Pericardium fibroblast (primary cell): ENCODE data around the gene ATXN2L. TPM values are rescaled to one million over a fixed set of nuclear protein-coding genes. Genes with fewer than 3 reads are reported as not detected.

Experiments
- total RNA-seq: library from RNA; depleted of rRNA; stranded (reverse); fragments of >200 nt; gene quantifications from 2 replicates; pipeline ENCODE4 v1.2.3, GENCODE V29; 2015

The ATXN2L gene
- 48.3 and 79.2 TPM in 2 replicates for total RNA-seq

GRCh38 chr16:28822520-28823290 lies at the start of gene ATXN2L:
TSS of gene ATXN2L (plus strand) at chr16:28822999. CDS start at chr16:28823260, 261 bp downstream.

GRCh38 chr16:28846080-28846932 lies 23.5 kb downstream of the ATXN2L start, which contains the start of gene TUFM:
TSS of gene TUFM (minus strand) at chr16:28846348. CDS start at chr16:28846269, 79 bp downstream.

GRCh38 chr16:28878083-28878926 lies 55.5 kb downstream of the ATXN2L start, which contains the start of gene ATP2A1:
TSS of gene ATP2A1 (plus strand) at chr16:28878488. CDS start at chr16:28878672, 184 bp downstream.

Other genes starting within 250 kb of the ATXN2L start
- gene SULT1A2, start 225.9 kb upstream of the ATXN2L start, total RNA-seq: 2.8 TPM in 1 of 2 replicates, not detected in the other
- gene SULT1A1, start 213.0 kb upstream of the ATXN2L start, total RNA-seq: 10.6 and 47.4 TPM in 2 replicates
- gene NPIPB8, start 184.9 kb upstream of the ATXN2L start, total RNA-seq: not detected in 2 replicates
- gene EIF3C, start 111.5 kb upstream of the ATXN2L start, total RNA-seq: 151 and 166 TPM in 2 replicates
- not detected in 2 replicates for gene NPIPB9, start 71.2 kb upstream of the ATXN2L start, total RNA-seq
- gene TUFM, start 23.3 kb downstream of the ATXN2L start, total RNA-seq: 98.5 and 115 TPM in 2 replicates
- 20.0 and 29.2 TPM in 2 replicates for gene SH2B1, start 40.8 kb downstream of the ATXN2L start, total RNA-seq
- gene ATP2A1, start 55.5 kb downstream of the ATXN2L start, total RNA-seq: 0.12 and 0.17 TPM in 2 replicates
- 19.6 and 36.4 TPM in 2 replicates for gene RABEP2, start 102.2 kb downstream of the ATXN2L start, total RNA-seq
- gene CD19, start 109.0 kb downstream of the ATXN2L start, total RNA-seq: 2.1 TPM in 1 of 2 replicates, not detected in the other
- gene NFATC2IP, start 127.9 kb downstream of the ATXN2L start, total RNA-seq: 8.6 and 10.7 TPM in 2 replicates
- gene SPNS1, start 151.8 kb downstream of the ATXN2L start, total RNA-seq: 51.2 and 59.4 TPM in 2 replicates
- 0.12 and 6.7 TPM in 2 replicates for gene LAT, start 162.1 kb downstream of the ATXN2L start, total RNA-seq